ENCODE measurements around the gene MT1H.
"Not testable (repeated sequence)": the region's sequence is repeated elsewhere in the genome, so short reads cannot be mapped to it uniquely, and the experiment has no call there.

The MT1H gene

DNA sequence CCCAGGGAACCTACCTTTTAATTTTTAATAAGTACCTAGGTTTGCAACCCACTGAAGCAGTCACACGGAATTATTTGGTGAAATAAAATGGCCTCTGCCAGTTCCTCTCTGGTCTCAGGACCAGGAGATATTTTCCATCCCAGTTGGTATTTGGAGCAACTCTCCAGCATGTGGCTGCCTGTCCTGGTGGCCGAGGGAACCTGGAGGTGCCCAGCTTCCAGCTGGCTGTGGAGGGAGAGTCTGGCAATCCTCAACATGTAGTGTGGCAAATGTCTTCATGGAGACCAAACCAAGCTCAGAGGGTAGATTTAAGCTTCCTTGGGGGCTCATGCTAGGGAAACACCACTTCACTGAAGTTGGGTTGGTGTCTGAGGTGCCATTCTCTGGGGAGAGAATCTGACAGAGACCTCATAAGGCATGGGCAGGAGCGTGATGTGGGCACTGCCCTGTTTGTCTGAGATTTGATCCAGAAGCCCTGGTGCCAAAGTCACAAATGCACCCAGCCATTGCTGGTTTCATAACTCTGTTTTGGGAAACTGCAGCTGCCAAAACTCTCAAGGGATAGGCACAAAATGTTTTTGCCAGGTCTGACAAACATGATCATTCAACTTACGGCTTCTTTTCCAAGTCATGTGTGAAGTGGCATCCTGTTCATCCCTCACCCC is 15.4 kb downstream of the MT1H start:
- DNase-seq (ENCODE audit: low spot score): no peak

DNA sequence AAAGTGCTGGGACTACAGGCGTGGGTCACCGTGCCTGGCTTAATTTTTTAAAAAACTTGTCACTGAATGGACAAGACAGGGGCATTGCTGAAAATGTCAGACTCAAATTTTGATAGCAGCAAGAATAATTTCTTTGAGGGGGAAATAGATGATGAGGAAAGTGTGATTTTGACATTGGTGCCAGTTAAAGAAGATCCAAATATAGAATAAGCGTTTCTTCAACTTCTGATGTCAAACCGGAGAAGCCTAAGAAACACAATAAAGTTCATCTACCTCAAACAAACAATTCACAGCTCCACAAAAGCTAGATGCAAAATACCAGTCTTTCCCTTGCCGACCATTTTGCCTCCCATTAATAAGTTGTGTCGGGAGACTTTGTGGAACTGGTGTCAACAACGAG is 17.1 kb downstream of the MT1H start:
- DNase-seq (ENCODE audit: low spot score): no peak

DNA sequence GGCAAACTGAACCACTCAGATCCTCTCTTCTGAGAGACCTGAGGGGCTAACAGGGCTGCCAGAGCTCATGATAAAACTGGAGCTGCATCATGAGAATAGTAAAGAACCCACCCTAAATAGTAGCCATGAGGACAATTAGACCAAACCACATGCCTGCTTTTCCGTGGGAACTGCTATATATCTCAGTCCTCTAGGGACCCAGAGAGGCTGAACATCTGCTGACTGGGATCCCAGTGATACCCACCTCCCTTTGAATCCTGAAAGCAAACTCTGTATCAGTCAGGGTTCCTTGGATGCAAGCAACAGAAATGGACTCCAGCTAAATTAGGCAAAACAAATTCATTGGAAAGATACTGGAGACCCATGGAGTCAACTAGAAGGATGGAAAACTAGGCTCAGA is 19.1 kb downstream of the MT1H start:
- no peak for DNase-seq (ENCODE audit: low spot score)

DNA sequence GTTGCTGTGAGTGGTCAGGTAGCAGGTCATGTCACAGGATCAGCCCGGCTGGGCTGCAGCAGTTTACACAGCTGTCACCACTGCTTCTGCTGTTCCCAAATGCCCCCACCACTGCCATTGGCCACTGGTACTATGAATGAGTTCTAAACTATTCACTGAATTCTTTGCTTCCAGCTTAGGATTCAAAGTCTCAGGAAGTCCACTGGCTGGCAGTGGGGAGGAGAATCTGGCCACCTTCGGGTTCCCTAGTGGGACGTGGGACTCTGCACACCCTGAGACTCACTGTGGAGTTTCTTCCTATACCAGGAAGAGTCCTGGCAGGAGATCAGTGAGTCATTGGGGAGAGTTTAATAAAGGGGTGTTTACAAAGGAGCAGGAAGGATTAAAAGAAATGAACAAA is 19.6 kb downstream of the MT1H start:
- no peak for DNase-seq (ENCODE audit: low spot score)

DNA sequence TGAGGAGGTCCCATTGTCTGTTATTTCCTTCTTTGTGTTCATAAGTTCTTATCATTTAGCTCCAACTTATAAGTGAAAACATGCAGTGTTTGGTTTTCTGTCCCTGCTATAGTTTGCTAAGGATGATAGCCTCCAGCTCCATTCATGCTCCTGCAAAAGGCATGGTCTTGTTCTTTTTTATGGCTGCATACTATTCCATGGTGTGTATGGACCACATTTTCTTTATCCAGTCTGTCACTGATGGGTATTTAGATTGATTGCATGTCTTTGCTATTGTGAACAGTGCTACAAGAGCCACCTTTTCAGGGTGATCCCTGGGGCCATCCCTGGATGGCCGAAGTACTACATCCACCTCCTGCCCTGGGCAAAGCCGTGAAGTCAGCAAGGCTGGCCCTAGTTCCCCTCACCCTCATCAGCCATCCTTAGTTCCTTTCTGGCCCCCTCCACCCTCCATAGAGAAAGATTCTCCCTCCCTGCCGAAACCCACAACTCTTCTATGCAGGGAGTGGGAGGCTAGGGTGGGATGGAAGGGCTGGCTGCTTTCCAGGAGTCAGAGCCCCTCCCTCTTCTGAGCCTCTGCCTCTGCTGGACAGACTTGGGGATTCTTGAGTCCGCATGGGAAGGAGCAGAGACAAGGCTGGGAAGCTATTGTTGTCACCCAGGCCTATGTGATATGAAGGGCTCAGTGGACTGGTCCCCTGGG is 21.0 kb downstream of the MT1H start:
- no peak for DNase-seq (ENCODE audit: low spot score)

DNA sequence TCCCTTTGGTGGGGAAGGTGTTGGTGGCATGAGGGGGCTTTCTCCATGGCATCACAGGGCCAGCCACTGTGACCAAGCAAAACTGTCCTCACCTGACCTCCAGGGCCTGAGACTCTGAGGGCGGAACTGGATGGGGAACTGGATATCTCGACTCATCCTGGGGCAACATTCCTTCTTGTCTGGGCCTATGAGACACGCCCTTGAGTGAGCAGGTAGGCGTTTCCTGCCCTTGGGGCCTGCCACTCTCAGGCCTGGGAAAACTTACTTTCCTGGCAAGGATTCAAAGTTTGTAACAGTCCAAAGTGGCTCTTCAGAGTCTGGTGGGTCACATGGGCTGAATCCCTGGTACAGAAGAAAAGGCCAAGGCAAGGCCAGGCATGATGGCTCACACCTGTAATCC is 22.3 kb downstream of the MT1H start:
- peak; percentile 14 for DNase-seq (ENCODE audit: low spot score)

DNA sequence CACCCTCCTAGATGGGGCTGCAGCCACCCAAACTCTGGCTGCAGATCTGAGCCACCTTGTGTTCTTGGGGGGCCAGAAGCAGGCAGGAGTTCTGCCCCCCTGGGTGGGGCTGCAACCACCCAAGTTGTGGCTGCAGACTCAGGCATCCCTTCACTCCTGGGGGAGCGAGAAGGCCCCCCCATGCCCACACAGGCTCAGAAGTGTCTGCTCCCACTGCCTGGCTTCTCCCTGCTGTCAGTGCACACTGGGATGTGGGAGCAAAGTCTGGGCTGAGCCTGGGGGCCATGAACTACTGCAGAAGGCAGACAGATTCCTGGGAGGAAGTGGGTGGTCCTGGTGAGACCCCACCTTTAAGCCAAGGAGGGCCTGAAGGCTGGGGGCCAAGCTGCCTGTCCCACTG is 25.6 kb downstream of the MT1H start:
- no peak for DNase-seq (ENCODE audit: low spot score)

DNA sequence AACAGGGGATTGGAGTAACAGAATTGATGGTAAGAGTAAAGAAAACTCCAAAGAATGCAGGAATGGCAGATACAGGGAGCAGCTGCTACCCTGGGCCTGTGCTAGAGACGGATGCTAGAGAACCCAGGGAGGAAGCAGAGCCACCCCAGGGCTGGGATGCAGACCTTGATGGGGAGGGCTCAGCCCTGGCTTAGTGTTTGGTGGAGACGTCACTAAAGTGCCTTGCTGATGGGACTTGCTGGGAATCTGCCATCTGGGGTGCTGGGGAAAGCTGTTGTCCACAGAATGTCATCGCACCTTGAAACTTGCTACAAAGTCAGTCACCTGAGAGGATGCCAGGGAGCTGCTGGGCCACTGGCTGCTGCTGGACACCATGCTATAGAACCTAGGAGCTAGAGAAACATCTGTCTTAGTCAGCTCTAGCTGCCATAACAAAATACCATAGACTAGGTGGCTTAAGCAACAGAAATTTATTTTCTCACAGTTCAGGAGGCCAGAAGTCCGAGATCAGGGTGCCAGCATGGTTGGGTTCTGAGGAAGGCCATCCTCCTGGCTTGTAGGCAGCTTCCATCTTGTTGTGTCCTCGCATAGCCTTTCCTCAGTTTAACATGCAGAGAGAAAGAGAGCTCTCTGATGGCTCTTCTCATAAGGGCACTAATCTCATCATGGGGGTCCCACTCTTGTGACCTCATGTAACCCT is 28.0 kb downstream of the MT1H start:
- DNase-seq (ENCODE audit: low spot score): no peak

DNA sequence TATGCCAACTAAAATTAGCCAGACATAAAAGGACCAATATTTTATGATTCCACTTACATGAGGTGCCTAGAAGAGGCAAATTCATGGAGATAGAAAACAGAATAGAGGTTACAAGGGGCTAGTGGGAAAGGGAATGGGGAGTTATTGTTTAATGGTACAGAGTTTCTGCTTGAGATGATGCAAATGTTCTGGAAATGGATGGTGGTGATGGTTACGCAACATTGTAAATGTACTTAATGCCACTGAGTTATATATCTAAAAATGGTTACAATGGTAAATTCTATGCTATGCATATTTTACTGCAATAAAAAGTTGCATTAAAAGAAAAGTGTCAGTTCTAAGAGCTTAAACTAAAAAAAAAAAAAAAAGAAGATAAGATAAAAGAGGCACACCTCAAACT is 30.6 kb downstream of the MT1H start:
- DNase-seq (ENCODE audit: low spot score): no peak

DNA sequence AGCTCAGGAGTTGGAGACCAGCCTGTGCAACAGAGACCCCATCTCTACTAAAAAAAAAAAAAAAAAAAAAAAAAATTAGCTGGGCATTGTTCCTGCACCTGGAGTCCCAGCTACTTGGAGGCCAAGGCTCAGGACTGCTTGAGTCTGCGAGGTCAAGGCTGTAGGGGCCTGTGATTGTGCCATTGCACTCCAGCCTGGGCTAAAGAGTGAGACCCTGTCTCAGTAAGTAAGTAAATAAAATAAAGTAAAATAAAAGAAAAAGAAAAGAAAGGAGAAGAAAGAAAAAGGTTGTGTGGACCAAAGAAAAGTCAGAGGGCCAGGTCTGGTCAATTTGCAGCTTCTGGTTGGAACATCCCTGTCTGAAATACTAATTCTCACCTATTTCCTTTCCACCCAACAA is 31.0 kb downstream of the MT1H start:
- no peak for DNase-seq (ENCODE audit: low spot score)

DNA sequence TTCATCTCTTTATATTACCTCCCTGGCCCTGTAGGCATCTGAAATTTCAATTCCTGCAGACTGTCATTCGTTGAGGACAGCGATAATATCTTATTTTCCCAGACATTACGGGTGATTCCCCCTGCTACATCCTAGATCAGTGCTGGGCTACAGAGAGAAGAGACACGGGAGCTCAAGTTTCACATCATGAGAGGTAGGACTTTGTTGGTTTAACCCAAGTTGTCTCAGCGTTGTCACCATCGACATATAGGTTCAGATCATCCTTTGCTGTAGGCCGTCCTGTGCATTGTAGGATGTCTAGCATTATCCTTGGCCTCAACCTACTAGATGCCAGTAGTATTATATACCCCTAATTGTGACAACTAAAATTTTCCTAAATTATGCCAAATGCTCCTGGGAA is 31.9 kb downstream of the MT1H start:
- DNase-seq (ENCODE audit: low spot score): no peak

DNA sequence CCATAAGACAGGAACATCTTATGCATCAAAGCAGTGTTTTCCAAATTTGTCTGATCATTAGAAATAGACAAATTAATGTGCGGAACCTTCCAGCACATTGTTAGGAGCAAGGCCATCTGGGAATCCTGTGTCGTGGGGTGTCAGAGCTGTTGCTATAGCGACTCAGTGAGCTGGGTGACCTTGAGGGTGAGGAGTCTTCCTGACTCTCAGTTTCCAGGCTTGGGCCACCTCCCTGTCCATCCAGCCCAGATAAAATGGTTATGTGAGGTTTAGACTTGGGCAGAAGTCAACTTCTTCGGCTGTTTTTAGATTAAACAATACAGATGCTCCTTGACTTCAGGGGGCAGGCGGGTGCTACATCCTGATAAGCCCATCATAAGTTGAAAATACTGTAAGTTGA is 33.2 kb downstream of the MT1H start:
- DNase-seq (ENCODE audit: low spot score): no peak

DNA sequence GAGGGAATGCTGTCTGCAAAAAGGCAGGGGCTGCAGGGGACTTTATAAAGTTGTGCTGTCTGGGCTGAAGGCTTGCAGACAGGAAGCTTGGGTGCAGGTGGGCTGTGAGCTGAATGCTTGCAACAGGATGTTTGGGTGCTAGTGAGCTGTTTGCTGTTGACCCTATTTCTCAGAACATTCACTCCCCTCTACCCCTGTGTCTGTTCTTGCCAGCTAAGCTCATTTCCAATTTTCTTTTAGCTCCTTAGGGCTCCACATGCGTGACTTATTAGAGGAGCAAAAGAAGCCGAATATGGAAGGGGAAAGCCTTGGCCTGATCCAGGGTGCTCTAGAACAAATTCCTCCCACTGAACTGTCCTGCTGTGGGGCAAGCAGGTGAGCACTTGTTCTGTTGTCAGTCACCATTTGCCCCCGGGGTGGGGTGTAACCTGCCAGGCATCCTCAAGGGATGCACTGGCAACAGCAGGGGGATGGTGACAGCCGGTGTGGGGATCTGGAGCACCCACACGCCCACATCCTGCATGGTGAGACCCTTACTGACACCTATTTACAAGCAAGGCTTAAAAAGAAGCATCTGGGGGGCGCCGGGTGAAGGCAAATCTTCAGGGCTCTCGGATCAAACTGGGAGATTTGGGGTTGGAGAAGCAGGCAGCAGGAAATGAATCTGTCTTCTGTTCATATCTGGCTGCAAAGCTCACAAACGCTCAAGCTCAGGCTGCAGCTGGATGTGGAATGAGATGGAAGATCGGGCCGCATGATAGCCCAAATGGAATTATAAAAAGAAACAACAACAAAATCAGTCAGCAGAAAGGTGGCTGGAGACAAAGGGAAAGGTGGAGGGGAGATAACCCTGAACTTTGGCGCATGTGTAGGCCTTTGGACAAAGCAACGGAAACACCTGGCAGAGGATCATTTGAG is 39.2 kb downstream of the MT1H start:
- no peak for DNase-seq (ENCODE audit: low spot score)

DNA sequence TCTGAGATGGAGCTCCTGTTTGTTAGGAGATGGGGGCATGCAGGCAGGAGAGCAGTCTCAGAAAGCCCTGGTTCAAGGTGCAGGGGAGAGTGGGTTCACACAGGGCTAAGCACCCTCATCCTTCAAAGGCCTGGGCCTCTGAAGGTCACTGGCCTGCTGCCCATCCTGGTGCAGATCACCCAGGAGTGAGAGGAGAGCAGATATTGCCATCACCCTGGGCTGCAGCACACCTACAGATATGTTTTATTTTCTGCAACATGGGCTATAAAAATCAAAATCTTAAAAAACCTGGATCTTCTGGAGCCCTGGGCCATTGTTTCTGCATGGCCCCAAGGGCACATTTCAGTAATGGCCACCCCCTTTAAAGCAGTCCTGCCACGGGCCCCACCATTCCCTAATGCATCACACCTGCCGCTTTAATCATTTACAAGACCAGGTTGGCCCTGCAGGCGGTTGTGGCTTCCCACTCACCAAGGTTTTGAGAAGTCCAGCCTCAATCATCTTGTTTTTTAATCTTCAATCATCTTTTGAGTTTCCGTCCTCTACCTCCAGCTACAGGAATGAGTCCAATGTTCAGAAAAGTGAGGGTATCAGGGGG is 39.9 kb downstream of the MT1H start:
- DNase-seq (ENCODE audit: low spot score): no peak

DNA sequence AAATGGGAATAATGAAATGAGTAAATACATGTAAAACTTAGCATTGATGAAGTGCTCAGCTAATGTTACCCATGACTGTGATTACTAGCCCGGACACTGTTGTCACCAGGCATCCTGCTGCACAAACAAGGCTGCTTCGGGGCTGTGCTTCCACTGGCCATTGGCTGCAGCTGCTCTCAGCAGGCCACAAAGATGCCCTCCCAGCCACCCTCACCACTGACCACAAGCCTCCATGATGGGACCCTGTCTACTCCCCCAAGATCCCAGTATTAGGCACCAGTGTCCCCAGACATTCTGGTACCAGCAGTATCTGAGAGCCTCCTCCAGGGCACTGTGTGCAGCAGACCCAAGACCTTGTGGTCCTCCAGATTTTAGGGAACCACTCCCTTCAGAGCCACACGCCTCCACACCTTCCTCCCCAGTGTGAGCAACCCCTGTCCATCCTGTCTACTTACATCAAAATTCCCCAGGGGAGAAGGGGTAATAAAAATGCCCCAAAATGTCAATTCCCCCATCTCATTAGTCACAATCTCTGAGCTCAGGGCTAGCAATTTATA is 40.6 kb downstream of the MT1H start:
- no peak for DNase-seq (ENCODE audit: low spot score)

DNA sequence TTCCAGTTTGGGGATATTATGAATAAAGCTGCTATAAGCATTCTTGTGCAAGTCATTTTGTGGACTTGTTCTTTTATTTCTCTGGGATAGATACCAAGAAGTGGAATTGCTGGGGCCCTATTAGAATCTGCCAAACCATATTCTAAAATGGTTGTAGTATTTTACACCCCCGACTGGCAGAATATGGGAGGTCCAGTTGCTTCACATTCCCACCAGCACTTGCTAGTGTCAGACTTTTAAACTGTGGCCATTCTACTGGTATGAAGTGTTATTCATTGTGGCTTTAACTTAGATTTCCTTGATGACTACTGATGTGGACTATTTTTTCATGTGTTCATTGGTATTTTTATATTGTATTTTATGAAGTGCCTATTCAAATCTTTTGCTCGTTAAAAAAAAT is 42.2 kb downstream of the MT1H start:
- no peak for DNase-seq (ENCODE audit: low spot score)

DNA sequence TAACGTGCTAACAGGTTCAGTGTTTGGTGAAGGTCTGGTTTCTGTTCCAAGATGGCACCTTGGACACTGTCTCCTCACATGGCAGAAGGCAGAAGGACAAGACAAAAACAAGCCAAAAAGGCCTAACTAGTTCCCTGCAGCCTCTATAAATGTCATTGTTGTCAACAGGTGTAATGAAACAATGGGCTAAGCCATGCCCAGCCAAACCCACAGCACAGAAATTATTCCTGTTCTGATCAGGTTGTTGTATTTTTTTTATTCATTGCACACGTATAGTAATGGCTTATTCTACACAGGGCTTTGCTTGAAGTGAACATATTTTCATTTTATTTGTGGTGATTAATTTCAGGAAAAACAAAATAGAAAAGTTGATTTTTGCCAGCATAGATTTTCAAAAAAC is 44.2 kb downstream of the MT1H start:
- DNase-seq (ENCODE audit: low spot score): no peak

DNA sequence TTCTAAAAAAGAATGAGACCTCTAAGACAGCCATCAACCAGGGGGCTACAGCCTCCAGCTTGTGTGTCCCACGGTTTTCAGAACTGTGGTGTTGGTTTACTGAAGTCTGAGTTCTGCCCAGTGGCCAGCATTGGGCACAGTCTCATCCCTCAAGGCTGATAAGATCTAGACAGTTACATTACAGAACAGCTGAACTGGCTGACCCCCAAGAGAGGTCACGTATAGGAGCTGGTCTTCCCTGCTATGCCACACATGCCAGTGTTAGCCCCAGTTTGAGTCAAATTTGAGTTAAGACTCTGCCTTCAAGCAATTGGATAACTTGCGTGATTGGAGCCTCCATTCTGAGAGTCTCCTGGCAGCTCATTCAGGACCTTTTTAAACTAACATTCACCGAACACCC is 45.5 kb downstream of the MT1H start:
- DNase-seq (ENCODE audit: low spot score): no peak

DNA sequence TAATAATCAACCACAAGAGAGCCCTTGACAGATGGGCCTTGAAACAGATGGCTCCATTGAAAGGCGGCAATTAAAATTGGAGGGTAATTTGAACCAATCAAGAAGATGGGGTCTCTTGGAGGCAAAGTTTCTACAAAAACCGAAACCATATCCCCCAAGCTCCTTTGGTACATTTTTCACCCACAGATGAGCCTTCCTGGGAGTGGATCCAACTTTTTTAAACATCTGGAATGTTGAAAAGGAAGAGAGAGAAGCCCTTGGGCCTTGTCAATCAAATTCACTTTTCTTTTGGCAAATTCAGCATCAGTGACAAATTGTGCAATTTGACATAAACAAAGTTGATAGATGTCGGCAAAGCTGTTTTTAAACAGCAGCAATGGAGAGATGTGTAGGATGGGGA is 47.1 kb downstream of the MT1H start:
- DNase-seq (ENCODE audit: low spot score): no peak

DNA sequence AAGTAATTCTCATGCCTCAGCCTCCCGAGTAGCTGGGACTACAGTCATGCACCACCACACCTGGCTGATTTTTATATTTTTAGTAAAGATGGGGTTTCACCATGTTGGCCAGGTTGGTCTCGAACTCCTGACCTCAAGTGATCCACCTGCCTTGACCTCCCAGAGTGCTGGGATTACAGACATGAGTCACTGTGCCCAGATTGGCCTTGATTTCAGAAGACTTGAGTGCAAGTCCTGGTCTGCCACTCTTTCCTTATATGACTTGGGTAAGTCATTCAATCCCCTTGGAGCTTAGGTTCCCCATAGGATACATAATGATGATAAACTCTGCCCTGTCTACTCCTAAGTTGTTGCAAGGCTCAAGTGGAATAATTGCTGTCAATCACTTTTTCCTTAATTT is 47.9 kb downstream of the MT1H start:
- DNase-seq (ENCODE audit: low spot score): not testable (repeated sequence)

Measured in AG08395 (cell line).